IPS DF 19.7 (cell line): ENCODE data around the gene TEX51.

Experiments used
- DNase-seq: peaks from one replicate; pipeline ENCODE4 v3.0.0-alpha.2; 2013; ENCODE audit warnings: low read depth, low spot score

TEX51 gene

DNA sequence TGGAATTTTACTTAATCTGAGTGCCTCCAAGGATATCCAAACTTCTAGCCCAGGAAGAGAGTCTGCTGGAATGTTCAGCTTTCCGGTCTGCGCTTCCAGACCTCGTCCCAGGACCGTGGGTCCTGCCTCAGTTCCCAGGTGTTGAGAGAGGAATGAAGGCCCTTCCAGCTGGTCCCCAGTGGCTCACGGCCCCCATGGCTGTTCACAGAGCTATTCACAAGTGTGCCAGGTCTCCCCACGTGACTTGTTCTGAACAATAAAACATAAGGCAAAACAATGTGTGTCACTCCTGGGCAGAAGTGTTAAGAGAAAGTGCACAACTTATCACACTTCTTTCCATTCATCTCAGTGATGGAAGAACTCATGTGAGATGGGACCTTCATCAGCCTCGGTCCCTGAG lies 20.1 kb upstream of the TEX51 start:
- DNase-seq, result no peak

DNA sequence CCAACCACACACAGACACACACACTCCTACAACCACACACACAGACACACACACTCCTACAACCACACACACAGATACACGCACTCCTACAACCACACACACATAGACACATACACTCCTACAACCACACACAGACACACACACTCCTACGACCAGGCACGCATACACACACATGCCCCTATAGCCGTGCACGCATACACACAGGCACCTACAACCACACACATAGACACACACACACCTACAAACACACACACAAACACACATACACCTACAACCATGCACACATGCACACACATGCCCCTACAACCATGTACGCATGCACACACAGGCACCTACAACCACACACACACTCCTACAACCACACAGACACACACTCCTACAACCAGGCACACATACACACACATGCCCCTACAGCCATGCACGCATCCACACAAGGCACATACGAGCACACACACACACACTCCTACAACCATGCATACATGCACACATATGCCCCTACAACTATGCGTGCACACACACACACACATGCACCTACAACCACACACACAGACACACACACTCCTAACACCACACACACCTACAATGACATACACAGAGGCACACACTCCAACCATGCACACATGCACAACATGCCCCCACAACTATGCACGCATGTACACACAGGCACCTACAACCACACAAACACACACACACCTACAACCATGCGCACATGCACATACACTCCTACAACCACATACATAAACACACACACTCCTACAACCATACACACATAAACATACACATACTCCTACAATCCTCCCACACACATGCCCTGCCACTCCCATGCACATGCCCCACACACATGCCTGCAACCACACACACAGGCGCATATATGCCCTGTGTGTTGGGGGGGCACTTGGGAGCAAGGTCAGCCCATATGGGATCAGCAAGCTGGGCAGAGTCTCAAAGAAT lies 19.1 kb upstream of the TEX51 start:
- no peak for DNase-seq

DNA sequence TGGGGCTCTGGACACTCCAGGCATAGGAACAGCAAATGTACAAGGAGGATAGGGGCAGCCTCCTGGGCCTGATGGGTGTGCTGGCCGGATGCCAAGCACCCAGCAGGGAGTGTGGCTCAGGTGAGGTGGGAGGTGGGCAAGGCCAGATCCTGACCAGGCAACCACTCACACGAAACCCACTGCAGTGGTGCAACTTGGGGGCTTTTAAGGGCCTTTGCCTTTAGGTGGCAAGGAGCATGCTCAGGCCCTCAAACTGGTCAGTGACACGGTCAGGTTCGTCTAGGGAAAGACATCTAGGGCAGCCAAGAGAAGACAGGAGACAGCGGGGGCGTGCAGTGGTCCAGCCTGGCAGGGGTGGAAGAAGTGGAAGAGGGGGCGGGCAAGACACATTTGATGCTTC lies 18.4 kb upstream of the TEX51 start:
- no peak for DNase-seq

DNA sequence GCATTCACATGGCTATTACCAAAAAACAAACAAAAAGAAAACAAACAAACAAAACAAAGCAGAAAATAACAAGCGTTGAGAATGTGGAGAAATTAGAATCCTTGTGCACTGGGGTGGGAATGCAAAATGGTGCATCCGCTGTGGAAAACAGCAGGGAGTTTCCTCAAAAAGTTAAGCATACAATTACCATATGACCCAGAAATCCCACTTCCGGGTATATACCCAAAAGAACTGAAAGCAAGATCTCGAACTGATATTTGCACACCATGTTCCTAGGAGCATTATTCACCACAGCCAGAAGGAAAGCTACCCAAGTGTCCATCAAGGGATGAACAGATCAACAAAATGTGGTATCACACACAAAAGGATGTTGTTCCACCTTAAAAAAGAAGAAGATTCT lies 17.9 kb upstream of the TEX51 start:
- DNase-seq, result no peak

DNA sequence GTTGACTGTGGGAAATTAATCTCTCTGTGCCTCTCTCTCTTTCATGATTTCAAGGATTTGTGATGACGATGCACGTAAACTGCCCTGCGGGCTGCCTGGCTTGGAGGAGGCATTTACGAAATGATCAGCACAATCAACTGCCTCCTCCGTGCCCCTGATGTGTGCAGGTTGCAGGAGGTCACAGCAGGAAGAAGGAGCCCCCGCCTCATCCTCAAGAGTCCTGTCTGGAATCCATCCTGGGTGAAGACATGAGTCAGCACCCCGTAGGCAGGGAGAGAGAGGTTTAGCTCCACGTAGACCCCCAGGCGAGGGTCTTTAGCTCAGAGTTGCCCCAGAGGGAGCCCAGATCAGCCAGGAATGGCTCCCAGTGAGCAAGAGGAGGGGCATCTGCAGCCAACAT lies 17.1 kb upstream of the TEX51 start:
- DNase-seq, result no peak

DNA sequence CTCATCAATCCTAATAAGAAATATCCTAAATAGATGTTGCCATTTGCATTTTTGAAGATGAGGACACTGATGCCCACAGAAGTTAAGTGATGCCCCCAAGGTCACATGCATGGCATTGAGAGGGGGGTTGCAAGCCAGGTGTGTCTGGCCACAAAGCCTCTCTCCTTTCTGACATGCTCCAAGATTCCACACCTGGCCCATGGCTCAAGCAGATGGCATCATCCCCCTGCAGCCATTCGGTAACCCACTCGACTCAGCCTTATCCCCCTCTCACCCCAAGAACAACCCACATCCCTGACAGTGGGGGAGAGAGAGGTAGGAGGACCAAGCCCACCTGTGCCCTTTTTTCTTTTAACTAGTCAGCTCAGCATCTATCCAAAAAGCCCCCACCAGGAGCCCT lies 16.5 kb upstream of the TEX51 start:
- no peak for DNase-seq

DNA sequence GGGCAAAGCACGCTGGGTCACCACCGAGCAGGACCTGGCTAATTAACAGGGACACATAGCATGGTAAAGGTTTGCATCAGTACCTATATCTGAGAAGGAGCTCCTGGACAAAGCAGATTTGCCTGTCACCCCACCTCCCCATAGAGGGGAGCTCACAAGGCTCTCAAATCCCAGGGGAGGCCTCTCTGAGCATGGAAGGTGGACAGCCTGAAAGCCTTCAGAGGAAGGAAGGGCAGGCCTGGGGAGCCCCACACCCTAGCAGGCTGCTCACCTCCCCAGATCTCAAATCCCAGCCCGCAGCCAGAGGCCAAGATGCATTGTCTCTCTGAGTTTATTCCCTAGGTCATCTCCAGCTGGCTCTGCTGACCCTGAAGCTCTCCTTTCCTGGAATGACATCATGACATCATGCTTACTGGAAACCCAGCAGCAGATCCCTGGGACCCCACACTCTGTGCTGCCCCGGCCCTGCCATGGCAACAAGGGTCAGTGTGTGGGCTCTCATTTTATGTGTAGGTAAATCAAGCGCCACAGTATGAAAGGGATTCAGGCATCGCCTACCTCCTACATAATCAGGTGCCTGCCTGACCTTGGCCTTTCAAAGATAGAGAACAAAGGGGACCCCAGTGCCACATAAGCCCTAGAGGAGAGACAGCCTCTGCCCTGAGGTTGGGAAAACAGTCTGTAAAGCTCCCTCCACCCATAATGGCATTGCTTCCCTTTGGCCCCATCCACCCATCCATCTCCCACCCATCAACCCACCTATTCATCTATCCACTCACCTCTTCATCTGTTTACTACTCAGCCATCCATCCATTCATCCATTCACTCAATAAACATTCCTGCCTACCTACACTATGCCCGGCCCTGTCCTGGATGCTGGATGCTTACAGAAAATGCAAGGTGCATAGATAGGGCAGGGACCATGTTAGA lies 15.7 kb upstream of the TEX51 start:
- DNase-seq, result no peak

DNA sequence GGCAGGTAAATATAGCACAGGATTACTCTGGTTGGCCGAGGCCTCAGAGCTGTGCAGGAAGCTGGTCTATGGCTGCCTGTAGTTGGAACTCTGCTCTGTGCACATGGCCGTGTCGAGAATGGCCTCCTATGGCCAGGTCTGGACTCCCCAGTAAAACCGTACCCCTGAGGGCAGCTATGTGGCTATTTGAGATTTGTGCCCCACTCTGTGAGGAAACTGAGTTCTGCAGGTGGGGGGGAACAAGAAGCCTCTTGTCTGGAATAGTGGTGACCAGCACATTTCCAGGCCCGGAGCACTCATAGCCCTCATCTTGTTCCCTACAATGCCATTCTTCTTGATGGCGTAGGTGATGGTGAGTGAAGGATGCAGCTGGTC lies 15.0 kb upstream of the TEX51 start:
- no peak for DNase-seq

DNA sequence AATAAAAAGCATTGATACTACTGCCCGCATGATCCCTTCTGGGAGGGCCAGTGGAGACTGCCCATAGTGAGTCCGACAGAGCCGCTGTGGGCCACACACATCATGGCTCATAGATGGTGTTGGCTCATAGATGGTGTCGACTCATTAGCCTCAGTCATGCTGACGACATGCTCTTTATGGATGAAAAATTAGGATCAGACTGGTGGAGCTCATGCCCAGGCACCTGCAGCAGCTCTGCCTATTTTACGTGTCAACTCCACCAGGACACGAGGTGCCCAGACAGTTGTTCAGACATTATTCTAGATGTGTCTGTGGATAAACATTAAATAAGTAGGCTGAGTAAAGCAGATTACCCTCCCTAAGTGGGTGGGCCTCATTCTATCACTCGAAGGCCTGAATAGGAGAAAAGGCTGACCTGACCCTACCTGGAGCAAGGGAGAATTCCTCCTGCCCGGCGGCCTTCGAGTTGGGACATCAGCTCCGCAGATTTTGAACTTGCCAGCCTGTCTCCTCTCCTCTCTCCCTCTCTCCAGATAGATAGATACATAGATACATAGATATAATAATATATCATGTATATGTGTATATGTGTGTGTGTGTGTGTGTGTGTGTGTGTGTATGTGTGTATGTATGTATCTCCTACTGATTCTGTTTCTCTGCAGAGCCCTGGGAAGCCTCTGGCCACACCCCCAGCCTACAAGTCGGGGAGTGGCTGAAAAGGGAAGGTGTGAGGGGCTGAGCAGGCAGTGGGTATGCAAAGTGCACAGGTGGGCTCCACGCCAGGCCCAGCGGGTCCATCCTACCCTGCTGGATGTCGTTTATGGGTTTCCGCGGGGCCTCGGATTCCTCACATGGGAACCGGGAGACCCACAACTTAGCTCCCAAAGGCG lies 13.6 kb upstream of the TEX51 start:
- DNase-seq, result no peak

DNA sequence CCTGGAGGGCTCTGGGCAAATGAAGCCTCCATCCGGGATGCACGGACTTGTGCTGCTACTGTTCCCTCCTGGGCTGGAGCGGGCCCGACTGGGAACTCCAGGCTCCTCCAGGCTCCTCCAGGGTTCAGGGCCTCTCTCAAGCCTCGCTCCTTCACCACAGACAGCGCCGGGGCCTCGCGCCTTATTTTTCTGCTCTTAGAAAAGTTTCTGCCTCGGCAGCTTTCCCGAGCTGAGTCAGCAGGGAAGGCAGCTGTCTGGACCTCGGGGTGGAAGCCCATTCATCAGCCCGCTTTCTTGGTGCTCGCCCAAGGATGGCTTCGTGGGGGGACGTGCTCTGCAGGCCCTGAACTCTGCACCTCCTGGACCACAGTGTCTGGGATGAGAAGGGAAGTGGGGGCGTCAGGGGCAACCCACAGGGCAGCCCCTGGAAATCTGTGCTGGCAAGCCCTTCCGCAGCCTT lies 12.9 kb upstream of the TEX51 start:
- no peak for DNase-seq

DNA sequence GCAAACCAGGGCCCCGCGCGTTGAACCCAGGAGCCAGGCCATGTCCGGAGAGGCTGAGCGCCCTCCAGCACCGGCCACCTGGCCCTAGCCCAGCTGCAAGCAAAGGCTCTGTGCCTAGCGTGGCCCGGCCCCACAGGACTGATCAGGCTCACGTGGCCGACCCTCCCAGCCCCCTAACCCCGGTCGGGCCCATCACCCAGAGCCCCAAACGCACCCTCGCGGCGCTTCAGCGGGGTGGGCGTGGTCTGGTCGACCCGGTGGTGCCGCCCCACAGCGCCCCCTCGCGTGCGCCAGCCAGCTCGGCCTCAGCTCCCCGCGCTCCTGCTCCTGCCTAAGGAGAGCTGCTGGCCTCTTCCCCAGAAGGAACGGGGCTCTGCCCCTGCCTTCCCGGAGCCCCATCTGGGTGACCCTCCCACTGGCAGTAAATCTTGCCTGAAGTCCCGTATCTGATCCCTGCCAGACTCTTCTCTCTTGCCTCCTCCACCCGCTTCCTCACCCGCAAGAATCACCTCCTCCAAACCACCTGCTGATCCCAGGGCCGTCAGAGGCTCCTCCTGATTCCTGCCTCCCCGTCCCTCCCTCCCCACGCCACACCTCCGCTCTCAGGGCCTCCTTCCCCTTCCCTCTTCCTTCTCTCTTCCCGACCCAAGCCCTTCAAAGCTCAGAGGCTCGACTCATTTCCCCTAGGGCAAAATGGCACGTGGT lies 12.3 kb upstream of the TEX51 start:
- DNase-seq, result no peak

DNA sequence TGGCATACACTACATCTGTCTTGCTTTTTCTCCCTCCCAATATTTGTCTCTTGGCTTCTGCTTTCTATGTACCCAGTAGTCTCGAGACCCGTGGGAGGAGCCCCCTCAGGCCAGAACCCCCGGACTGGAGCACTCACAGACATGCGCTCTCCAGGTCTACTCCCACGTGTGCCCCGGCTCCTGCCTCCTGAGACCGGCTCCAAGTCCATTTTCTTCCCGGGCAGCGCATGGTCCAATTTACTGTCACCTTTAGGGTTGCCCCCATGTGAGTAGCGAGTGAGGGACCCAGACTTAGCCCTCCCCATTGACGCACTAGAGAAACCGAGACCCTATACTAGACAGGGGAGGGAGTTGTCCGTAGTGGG lies 11.8 kb upstream of the TEX51 start:
- DNase-seq, result no peak

DNA sequence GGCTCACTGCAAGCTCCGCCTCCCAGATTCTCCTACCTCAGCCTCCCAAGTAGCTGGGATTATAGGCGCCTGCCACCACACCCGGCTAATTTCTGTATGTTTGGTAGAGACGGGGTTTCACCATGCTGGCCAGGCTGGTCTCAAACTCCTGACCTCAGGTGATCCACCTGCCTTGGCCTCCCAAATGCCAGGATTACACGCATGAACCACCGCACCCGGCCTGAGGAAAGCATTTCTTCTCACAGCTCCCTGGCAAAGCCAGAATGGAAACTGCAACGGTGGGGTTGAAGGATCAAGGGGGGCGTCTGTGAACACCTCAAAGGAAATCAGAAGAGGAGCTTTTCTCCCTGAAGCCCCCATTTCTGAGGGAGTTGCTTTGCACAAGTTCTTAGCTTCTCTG lies 11.2 kb upstream of the TEX51 start:
- DNase-seq, result no peak

DNA sequence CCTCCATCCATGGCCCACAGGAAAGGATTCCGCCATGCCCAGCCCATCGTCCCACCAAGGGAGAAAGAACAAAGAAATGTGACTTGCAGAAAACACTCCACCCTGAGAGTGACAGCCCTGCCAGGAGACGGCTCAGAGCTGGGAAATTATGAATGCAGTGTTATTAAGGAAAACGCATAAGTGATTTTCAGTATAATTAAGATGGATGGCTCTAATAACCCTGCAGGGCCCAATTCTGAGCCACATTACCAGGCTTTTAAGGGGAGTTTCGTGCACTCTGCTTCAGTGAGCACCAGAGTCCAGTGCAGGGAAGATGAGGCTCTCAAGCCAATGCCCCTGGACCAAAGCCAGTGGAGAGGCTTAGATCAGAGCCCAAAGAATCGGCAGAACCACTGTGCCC lies 10.6 kb upstream of the TEX51 start:
- DNase-seq, result no peak

DNA sequence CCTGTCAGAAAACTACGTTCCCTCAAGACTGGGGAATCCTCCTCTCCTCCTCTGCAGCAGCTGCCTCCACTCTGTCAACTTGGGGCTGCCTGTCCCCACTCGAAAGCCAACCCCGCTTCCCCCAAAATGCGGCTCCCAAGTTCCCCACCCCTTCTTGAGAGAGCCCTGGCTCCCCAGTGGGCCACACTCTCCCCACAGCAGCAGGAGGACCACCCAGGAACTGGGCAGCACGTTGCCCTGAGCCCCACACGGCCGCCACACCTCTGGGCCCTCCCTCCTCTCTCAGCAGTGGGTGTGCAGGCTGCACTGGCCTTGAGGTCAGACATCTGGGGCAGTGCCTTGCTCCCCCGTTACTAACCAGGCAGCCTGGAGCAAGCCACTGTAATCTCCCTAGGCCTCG lies 9.6 kb upstream of the TEX51 start:
- no peak for DNase-seq

DNA sequence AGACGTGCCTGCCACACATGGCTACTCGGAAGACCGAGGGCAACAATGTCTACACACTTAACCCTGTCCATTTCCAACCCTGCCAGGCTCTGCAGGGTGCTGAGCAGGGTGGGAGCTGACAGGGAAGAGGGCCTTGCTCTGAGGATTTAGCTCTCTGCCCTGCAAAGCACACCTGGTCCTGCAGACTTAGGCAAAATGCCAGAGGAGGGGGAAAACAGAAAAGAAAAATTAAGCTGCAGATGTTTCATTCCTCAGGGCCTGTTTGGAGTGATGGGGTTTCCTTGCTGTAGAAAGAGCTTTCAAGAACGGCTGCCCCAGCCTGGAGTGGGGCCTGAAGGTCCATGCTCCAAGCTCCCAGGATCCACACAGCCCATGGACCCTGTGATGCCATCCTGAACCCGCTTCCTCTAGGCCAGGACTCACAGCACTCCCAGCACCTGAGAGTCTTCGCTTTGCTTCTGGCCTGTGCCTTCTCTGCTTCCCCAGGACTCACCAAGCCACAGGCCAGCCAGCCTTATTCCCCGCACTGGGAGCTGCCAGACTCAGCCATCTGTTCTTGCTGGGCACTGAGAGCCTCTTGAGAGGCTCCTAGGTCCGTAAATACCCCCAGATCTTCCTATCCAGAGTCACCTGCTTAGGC lies 9.1 kb upstream of the TEX51 start:
- DNase-seq, result no peak

DNA sequence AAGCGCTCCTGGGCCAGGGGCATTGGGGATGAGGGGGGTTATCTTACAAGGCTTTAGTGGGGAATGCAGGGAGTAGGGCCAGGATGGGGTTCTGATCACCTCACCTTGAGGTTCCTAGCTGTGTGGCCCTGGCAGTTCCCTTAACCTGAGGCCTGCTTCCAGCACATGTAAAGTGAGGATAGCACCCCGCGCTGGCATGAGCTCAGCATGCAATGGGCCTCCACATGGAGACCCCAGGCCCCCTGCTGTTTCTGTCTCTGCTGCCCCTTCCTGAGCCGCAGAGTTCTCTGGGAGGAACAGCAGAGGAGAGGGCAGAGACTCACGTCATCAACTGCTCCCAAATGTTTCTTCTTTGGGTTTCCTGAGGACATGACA lies 8.6 kb upstream of the TEX51 start:
- no peak for DNase-seq

DNA sequence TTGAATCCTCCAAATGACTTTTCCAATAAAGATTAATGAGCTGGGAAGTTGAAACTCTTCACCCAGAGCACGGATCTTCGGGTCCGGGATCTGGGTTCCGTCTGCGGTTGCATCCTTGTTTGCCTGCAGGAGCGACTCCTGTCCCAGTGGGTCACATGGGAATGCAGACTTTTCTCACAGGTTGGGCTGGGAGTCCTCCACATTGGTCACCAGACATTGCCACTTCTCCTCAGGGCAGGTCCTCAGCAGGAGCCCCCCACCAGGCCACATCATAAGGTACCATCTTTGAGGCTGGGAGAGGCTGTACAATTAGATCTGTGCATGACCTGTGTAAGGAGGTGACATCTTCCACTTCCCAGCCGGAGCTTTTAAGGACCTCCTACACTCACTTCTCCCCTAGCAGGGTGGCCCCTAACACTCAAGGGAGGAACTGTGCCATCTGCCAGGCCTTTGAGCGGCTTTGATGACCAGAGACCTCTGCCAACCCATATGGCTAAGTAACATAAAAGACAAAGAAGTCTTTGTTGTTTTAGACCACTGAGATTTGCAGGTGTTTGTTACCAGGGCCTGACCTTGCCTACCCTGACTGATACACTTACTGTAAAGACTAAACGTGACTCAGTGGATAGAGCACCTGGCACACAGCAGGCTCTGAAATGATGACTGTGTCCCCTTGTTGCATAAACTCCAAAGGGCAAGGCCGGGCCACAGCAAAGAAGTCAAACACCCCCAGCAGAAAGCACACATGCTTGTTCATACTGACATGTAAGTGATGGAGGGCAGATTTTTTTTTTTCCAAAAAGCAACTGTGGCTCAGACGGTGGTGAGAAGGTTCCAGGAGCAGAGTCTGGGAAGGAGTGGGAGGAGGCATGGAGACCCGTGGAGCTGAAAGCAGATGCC lies 7.9 kb upstream of the TEX51 start:
- DNase-seq, result no peak

DNA sequence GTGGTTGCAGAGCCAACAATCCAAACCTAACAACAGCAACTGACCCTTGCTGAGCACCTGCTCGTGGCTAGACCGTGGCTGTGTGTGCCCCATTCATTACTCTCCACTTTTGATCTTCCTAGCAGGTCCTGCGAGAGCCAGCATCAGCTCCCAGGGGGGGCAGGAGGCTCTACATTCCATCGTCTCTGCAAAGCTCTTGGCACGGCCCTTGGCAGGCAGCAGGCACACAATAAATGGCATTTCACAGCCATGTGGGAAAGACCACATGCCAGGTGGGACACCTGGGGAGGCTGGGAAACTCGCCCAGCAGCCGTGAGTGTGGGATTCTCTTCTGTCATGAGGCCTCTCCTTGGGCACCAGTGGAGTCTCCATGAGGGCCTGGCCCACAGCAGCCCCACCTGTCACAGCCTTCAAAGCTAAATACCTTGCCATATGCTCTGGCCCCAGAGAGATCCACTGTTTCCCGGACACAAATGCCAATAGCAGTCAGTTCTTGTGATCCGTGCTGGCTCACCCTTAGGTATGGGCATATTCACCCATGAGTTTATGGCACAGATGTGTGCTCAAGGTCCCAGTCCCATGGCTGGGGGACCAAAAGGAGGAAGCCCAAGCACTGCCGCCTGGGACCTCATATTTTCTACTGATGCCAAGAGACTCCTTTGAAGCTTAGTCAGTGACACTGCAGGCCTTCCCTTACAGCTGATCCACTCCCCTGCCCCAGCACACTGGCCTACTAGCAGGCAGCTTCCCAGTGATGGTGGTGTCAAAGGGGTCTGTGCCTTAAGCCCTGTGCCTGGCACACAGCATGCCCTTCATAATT lies 6.8 kb upstream of the TEX51 start:
- DNase-seq, result no peak
